Measurements from ENCODE around the gene TCF4. TPM values are rescaled to one million over a fixed set of nuclear protein-coding genes. Genes with fewer than 3 reads are reported as not detected.

TCF4 gene
- polyA plus RNA-seq, 1 of the 3 experiments (the other 2 are of a cell fraction), result 39.1 TPM

GRCh38 chr18:55546851-55547704 is 40.9 kb downstream of the TCF4 start:
- 43% methylated on average over 5 of the region's 5 CpGs for WGBS (ENCODE audit: low lambda C conversion rate)
- Histone ChIP-seq H3K9me3 (no peaks in the 10 kb centered on the region), H3K27ac (ENCODE audit: low read depth in 2 of 2, low read length in 1 of 2) (peak overlapping the region; percentile 36 to 51), H3K9me2 (no peaks in the 10 kb centered on the region), H3F3A (replicated peaks; ENCODE audit: insufficient read depth) (peaks cover 4% of the 10 kb centered on the region), H3K4me2 (peak overlapping the region; percentile 74), H3K9ac (peak overlapping the region; percentile 51; the same call in 1 of the 2 replicates), H3K4me1 (ENCODE audit: control insufficient read depth in 1 of 2, insufficient read depth in 2 of 2, low read depth in 1 of 2, low read length in 1 of 2) (peaks cover 5 to 24% of the 10 kb centered on the region in 2 experiments; a peak in 3 of 4 replicates), H3K79me2 (ENCODE audit: insufficient read depth) (peaks cover 78% of the 10 kb centered on the region), H3K4me3 (ENCODE audit: low read depth in 2 of 2, low read length in 1 of 2) (peak overlapping the region; percentile 30 to 53; a peak in 3 of 4 replicates), H3K27me3 (ENCODE audit: insufficient read depth) (no peaks in the 10 kb centered on the region), H4K20me1 (ENCODE audit: insufficient read depth) (no peaks in the 10 kb centered on the region), H2AFZ (ENCODE audit: low read depth) (no peak overlapping the region), H3K36me3 (replicated peaks in 1 of 2; ENCODE audit: control insufficient read depth in 1 of 2, insufficient read depth in 2 of 2, low read length in 1 of 2) (peaks cover 3 to 8% of the 10 kb centered on the region in 2 experiments)
- ChIA-PET CTCF (interaction anchor here (0.5 to 0.7 kb wide), 2 partner anchors 23 to 624 kb away, joined by 3 read pairs; no protein-coding TSS in a partner anchor), POLR2A (interaction anchor here (0.7 kb wide), 1 partner anchor 130 kb away, joined by 3 read pairs; no protein-coding TSS in a partner anchor)
- TF ChIP-seq GATA2 (CRISPR knock-in tag; IDR thresholded peaks at IDR 0.05) (no peak), TEAD4 (IDR thresholded peaks at IDR 0.05; ENCODE audit: borderline replicate concordance, insufficient read depth) (no peak), RCOR1 (IDR thresholded peaks at IDR 0.05; ENCODE audit: low read length) (no peak), SMC3 (IDR thresholded peaks at IDR 0.05; ENCODE audit: low read depth, low read length) (no peak), RFX5 (IDR thresholded peaks at IDR 0.05; ENCODE audit: low read length) (no peak), NRF1 (IDR thresholded peaks at IDR 0.05; ENCODE audit: low read depth, low read length) (no peak), TCF12 (IDR thresholded peaks at IDR 0.05) (peak; percentile 17; the same call in 1 of the 2 replicates), FOXM1 (IDR thresholded peaks at IDR 0.05; ENCODE audit: low read depth) (no peak), FOSL2 (IDR thresholded peaks at IDR 0.05; ENCODE audit: borderline replicate concordance, low read depth) (peak; percentile 18; the same call in 1 of the 2 replicates), FOXJ3 (CRISPR knock-in tag; IDR thresholded peaks at IDR 0.05) (no peak), MEF2A (IDR thresholded peaks at IDR 0.05; ENCODE audit: borderline replicate concordance, low read depth) (no peak), RAD21 (IDR thresholded peaks at IDR 0.05; ENCODE audit: low read length) (no peak)
- TF ChIP-seq, protein P1, sequence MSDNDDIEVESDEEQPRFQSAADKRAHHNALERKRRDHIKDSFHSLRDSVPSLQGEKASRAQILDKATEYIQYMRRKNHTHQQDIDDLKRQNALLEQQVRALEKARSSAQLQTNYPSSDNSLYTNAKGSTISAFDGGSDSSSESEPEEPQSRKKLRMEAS (IDR thresholded peaks at IDR 0.05; ENCODE audit: low read depth), result peak; percentile 12; the same call in 1 of the 2 replicates
- TF ChIP-seq, protein P2, sequence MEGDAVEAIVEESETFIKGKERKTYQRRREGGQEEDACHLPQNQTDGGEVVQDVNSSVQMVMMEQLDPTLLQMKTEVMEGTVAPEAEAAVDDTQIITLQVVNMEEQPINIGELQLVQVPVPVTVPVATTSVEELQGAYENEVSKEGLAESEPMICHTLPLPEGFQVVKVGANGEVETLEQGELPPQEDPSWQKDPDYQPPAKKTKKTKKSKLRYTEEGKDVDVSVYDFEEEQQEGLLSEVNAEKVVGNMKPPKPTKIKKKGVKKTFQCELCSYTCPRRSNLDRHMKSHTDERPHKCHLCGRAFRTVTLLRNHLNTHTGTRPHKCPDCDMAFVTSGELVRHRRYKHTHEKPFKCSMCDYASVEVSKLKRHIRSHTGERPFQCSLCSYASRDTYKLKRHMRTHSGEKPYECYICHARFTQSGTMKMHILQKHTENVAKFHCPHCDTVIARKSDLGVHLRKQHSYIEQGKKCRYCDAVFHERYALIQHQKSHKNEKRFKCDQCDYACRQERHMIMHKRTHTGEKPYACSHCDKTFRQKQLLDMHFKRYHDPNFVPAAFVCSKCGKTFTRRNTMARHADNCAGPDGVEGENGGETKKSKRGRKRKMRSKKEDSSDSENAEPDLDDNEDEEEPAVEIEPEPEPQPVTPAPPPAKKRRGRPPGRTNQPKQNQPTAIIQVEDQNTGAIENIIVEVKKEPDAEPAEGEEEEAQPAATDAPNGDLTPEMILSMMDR (IDR thresholded peaks at IDR 0.05), result no peak
- no peak for DNase-seq

- DNase-seq, result peak; percentile 37
- H3K4me3 ChIP-seq (ENCODE audit: low read depth in 2 of 2, low read length in 1 of 2), result no peak overlapping the region
- no peaks in the 10 kb centered on the region for H4K20me1 ChIP-seq (ENCODE audit: insufficient read depth)
- peaks cover 0 to 14% of the 10 kb centered on the region in 2 experiments for H3K36me3 ChIP-seq (replicated peaks in 1 of 2; ENCODE audit: control insufficient read depth in 1 of 2, insufficient read depth in 2 of 2, low read length in 1 of 2)
- no peak for TF ChIP-seq YY1 (IDR thresholded peaks at IDR 0.05; ENCODE audit: low read depth)
- peak; percentile 67; the same call in 1 of the 2 replicates for TF ChIP-seq RCOR1 (IDR thresholded peaks at IDR 0.05; ENCODE audit: low read length)
- TF ChIP-seq EP300 (IDR thresholded peaks at IDR 0.05; ENCODE audit: borderline replicate concordance in 1 of 2, low read depth in 1 of 2, low read length in 1 of 2), result peak in 1 of 2 experiments; percentile 80; a peak in 2 of 4 replicates
- peak; percentile 7; the same call in 1 of the 2 replicates for TF ChIP-seq RAD21 (IDR thresholded peaks at IDR 0.05; ENCODE audit: low read length)
- TF ChIP-seq, protein P3, sequence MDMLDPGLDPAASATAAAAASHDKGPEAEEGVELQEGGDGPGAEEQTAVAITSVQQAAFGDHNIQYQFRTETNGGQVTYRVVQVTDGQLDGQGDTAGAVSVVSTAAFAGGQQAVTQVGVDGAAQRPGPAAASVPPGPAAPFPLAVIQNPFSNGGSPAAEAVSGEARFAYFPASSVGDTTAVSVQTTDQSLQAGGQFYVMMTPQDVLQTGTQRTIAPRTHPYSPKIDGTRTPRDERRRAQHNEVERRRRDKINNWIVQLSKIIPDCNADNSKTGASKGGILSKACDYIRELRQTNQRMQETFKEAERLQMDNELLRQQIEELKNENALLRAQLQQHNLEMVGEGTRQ (IDR thresholded peaks at IDR 0.05; ENCODE audit: borderline replicate concordance, low read depth, low read length), result no peak
- TF ChIP-seq GATA2 (CRISPR knock-in tag; IDR thresholded peaks at IDR 0.05), result peak; percentile 35
- TF ChIP-seq CHD2 (IDR thresholded peaks at IDR 0.05; ENCODE audit: low read length, partially characterized antibody), result peak; percentile 19
- TF ChIP-seq, protein P4, sequence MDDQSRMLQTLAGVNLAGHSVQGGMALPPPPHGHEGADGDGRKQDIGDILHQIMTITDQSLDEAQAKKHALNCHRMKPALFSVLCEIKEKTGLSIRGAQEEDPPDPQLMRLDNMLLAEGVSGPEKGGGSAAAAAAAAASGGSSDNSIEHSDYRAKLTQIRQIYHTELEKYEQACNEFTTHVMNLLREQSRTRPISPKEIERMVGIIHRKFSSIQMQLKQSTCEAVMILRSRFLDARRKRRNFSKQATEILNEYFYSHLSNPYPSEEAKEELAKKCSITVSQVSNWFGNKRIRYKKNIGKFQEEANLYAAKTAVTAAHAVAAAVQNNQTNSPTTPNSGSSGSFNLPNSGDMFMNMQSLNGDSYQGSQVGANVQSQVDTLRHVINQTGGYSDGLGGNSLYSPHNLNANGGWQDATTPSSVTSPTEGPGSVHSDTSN (IDR thresholded peaks at IDR 0.05), result no peak
- H3K4me1 ChIP-seq (ENCODE audit: control insufficient read depth in 1 of 2, insufficient read depth in 2 of 2, low read depth in 1 of 2, low read length in 1 of 2), result peaks cover 5 to 22% of the 10 kb centered on the region in 2 experiments; a peak in 3 of 4 replicates
- WGBS (ENCODE audit: low lambda C conversion rate), result 59% methylated on average over 1 of the region's 1 CpG
- H3K27ac ChIP-seq (ENCODE audit: low read depth in 2 of 2, low read length in 1 of 2), result peak overlapping the region in 1 of 2 experiments; percentile 87; a peak in 2 of 4 replicates
- POLR2A ChIA-PET, result no interaction called here
- no peaks in the 10 kb centered on the region for H3K27me3 ChIP-seq (ENCODE audit: insufficient read depth)
- no peak overlapping the region for H3K4me2 ChIP-seq
- peaks cover 14% of the 10 kb centered on the region for H3F3A ChIP-seq (replicated peaks; ENCODE audit: insufficient read depth)
- H3K79me2 ChIP-seq (ENCODE audit: insufficient read depth), result peaks cover 80% of the 10 kb centered on the region
- no peaks in the 10 kb centered on the region for H3K9me2 ChIP-seq
- H2AFZ ChIP-seq (ENCODE audit: low read depth), result no peak overlapping the region
- no peak overlapping the region for H3K9ac ChIP-seq
- CTCF ChIA-PET, result interaction anchor here (1.0 to 1.2 kb wide), 2 partner anchors 13 to 47 kb away, joined by 3 read pairs; no protein-coding TSS in a partner anchor
- H3K9me3 ChIP-seq, result peaks cover 5% of the 10 kb centered on the region
Measured at GRCh38 chr18:55544014-55544413, 44.0 kb downstream of the TCF4 start.
